ENCODE results near the gene POFUT2.

Gene POFUT2

DNA sequence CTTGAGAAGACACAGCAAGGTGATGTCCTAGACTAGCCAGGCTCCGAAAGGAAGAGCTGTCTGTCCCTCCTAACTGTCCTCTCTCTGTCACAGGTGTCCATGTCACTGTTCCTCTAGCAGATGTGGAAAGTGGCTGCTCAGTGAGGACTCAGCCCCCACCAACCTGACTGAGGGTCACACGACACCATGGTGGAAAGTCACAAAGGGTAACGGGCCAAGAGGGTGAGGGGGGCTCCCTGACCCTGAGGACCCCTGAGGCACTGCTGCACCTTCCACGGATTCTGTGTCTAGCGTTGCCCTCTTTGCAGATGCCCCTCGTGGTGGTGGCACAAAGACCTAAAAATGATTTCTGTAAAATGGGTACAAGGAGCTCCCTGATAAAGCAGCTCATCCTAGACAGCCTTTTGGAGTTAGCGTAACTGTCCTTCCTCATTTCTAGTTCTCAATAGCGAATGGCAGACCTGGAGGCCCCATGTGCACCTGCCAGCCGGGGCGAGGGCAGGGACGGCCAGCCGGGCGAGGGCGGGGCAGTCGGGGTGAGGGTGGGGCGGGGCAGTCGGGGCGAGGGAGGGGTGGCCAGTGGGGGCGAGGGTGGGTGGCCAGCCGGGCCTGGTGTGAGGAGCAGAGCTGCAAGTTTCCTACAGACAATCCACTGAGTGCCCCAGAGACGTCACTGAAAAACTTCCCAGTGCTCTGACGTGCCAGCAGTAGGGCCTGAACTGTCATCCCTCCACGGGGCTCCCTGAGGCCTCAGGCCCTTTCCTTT lies 23.4 kb downstream of the POFUT2 start:
- no peak for DNase-seq (ENCODE audit: low read depth in 1 of 2, low spot score in 1 of 2)

DNA sequence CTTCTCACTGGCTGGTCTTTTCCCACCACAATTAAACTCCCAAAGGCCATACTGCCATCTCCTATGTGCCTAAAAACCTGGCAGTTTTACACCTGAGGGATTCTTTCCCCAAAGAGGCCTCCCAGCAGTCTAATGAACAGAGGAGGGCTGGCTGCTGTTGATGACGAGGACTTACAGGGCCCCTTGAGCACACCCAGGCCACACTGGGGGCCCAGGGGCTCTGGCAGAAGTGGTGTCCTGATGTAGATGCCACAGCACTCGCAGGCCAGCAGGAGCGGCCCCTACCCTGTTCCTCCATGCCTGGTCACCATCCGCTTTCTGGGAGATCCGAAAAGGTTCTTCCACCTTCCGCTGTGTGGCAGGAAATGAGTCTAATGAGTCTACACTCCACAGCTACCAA lies 24.2 kb downstream of the POFUT2 start:
- DNase-seq (ENCODE audit: low read depth in 1 of 2, low spot score in 1 of 2): no peak

DNA sequence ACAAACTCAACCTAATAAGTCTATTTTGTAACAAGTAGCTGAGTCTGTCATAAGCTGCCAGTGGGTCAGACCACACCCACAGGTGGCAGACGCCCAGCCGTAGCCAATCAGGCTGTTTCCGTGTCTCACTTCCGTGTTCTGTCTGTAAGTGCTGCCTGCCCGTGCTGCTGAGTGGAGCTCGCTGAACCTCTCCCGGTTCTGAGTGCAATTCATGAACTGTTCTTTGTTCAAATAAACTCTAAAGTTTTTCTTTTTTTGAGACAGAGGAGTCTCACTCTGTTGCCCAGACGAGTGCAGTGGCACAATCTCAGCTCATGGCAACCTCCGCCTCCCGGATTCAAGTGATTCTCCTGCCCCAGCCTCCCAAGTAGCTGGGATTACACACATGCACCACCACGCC lies 25.1 kb downstream of the POFUT2 start:
- DNase-seq (ENCODE audit: low read depth in 1 of 2, low spot score in 1 of 2): no peak

DNA sequence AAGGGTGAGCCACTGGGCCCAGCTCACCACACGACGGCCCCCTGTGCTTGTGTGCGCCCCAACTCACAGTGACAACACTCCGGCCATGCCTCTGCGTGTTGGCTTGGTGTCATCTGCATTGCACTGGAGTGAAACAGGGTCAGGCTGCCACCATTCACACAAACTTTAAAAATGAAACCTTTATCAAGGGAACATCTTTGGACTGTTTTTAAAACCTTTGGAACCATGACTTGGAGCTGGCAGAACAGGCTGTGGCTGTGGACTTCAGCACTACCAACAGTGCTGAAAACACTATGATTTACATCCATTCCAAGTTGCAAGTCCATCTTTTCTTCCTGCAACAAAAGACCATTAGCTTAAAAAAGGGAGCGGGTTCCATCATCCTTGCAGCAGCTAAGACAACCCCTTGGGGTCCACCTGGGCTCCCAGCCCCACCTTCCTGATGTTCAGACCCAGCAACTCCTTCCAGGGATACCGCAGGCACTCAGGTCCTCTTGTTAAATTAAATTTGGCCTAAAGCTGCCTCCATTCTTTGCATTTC lies 25.6 kb downstream of the POFUT2 start:
- no peak for DNase-seq (ENCODE audit: low read depth in 1 of 2, low spot score in 1 of 2)

DNA sequence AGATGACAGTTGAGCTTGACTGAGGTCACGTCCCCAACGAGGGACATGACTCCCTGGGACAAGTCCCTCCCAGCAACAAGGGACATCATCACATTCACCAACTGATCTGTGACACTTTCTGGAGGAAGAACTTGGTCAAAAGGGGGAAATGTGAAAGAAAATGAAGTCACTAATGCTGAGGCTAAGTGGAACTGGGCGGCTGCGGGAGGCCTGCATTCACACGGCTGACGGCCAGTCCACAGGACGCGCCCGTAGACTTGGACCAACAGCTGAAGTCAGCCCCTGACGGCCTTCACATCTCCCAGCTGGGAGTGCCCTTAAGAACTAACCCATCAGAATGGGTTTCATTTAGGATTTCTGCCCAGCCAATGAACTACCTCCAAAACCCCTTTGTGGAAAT lies 26.6 kb downstream of the POFUT2 start:
- no peak for DNase-seq (ENCODE audit: low read depth in 1 of 2, low spot score in 1 of 2)

DNA sequence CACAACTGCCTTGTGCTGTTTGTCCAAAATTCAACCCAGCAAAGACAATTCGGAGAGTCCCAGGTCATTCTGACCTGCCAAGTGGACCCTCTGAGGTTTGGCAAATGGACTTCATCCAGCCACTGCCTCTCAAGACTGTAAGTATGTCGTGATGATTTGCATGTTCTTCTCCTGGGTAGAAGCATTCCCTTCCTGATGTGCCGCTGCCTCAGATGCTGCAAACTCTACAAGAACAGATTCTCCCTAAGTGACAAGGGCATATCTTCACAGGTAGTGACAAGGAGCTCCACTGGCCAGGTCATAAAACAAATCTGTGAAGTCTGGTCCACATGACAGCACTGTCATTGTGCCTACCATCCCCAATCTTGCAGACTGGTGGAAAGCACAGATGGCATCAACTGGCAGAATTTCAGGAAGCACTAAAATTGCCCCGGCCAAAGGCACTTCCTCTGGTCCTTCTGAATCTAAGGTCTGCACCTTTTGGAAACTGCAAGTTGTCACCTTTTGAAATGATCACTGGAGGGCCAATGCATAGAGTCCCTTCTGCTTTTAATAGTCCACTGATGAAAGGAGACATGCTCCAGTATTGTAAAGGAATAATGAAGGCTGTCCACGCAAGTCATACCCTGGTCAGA lies 27.4 kb downstream of the POFUT2 start:
- no peak for DNase-seq (ENCODE audit: low read depth in 1 of 2, low spot score in 1 of 2)

DNA sequence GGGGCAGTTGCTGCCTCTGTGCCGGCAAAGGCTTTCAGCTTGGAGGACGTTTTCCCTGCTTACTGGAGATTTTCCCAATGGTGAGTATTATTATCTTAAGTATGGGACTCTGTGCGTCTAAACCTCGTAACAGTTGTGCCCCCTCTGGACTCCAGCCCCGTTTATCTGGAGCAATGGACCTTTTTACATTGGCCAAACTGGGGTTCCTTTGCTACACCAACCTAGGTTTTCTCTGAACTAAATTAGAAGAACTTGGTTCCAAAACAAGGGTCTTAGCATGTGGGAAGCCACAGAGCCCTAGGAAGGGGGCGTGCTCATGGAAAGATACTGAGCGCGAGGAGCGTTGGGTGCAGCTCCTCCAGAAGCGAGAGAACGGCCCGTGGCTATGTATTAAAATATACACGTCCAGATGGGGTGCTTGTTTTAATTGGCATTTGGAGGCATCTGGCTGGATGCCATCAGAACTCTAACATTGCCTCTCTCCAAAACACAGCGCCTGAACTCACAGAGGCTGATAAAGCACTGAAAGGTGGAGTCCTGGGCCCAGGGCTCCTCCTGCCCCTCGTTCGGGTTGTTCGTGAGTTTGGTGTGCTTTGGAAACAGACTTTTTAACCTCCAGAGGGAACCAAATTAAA lies 28.4 kb downstream of the POFUT2 start:
- DNase-seq (ENCODE audit: low read depth in 1 of 2, low spot score in 1 of 2): no peak

DNA sequence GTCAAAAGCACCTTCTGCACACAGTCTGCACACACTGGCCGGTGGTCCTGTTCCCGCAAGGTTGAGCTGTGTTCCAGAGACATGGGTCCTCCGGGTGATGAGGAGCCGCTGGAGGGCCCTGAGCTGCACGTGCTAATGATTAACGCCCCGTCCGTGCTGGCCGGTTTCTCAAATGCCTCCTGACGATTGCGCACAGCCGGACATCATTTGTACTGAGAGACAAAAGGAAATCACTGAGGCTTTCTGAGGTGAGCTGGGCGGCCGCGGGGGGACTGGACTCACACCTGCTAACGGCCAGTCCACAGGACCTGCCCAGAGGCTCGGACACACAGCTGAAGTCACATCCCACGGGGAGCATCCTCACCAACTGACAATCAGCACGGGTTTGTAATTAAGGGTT lies 29.2 kb downstream of the POFUT2 start:
- DNase-seq (ENCODE audit: low read depth in 1 of 2, low spot score in 1 of 2): no peak

DNA sequence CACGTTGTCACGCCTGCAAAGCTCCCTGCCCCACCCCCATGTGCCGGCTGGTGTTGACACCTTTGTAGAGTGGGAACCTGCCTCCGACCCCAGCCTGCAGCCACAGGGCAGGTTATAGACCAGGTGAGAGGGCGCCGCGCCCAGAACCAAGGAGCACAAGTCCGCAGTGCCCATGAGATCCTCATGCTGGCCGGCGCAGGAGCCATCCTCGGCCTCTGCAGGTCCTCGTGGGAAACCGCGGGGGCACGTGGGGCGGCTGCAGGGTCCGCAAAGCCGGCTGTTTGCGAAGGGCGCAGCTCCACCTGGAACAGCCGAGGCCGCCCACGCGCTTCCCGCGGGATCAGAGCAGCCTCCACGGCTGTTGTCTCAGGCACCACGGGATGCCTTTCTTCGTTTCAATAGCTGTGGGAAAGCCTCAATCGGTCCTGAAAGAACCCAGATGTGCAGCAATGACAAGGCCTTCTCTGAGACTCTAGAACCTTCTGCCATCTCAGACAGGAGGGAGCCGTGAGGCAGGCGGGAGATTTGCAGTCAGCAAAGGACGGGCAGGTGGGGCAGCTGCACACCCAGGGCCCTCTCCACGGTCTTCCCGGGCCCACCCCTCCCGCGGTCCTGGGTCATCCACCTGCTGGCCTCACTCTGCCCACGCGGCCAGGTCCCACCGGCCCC lies 29.9 kb downstream of the POFUT2 start:
- DNase-seq (ENCODE audit: low read depth in 1 of 2, low spot score in 1 of 2): no peak

DNA sequence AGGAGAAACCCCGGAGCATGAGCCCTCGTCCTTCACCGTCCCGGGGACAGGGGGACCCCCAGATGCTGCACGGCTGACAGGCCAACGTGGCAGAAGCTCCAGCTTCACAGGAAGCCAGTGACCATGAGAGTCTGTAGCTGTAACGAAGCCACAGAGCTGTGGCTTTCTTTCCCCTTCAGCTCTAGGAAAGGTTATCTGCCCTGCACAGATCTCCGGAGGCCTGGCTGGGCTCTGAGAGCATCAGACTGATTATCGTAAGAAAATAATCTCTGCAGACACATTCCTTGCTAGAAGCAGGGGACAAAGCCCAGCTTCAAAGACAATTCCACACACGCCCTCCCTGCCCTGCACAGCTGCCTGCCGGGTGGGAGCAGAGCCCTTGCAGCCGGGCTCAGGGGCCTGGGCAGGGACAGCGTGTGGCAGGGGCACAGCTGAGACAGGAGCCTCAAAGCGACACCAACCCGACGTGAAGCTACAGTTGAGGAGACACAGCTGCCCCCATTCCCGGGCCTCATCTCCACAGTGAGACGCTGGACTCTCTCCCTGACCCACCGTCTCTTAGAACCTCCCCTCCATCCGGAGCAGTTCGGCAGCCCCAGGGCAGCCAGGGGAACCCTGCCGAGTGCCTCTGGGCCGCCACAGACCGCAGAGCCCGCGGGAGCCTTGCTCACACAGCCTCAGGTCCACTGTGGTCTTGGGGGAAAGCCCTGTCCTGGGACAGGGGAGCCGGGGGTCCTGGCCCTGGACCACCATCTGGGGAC lies 30.6 kb downstream of the POFUT2 start:
- DNase-seq (ENCODE audit: low read depth in 1 of 2, low spot score in 1 of 2): no peak

DNA sequence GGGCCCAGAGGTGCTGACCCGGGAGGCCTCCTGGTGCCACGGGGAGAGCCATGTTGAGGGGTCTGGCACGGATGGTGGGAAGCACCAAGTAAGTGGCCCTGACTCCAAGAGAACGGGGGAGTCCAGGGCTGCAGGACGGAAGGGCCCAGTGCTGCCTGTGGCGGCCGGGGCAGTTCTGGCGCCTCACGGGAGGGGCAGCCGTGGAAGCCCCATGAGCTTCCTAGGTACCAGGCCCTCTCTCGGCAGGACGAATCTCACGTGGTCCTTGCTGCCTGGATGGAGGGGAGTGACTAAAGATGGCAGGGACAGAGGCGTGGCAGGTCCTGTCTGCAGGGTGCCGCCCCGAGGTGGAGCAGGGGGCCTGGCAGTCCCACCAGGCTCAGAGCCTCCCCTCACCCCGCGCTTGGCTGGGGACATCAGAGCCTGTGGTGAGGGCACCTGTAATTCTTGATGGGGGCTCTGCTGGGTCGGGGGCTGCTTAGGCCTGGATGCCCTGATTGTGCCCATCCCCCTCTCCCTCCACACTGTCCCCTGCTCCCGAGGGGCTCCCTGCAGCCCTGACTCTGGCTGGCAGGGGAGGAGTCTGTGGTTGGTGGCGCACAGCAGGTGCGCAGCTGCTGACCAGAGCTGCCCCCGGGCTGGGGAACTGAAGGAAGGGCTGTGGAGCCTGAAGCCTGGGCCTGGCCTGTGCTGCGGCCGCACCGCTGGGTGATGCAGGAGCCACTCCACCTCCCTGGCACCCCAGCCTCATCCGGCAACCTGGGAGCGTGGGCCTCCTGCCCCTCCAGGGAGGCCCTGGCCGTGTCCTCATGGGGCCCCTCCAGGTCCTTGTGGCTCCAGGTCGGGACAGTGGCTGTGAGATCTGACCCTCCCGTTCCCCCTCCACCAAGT lies 31.4 kb downstream of the POFUT2 start:
- no peak for DNase-seq (ENCODE audit: low read depth in 1 of 2, low spot score in 1 of 2)

DNA sequence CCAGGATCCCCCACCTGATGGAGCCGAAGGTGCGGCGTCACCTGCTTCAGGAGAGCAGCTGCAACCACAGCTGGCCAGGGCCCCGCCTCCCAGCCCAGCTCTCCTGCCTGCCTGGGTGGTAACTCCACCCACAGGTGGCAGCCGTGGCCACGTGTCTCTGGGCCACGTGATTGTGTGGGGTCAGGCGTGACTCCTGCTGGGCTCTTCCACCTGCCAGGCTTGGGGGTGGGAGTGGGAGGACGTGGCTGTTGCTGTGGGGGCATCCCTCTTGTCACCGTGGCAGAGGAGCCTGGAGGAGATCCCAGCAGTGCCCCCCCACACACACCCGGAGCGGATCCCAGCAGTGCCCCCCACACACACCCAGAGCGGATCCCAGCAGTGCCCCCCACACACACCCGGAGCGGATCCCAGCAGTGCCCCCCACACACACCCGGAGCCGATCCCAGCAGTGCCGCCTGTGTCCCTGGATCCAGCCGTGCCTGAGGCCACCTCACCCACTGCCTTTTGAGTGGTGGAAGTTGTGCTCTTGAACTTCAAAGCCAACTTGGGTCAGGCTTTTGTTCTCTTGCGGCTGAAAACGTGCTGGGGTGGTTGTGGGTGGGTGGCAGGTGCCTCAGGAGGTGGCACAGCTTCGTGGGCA lies 32.2 kb downstream of the POFUT2 start:
- no peak for DNase-seq (ENCODE audit: low read depth in 1 of 2, low spot score in 1 of 2)

DNA sequence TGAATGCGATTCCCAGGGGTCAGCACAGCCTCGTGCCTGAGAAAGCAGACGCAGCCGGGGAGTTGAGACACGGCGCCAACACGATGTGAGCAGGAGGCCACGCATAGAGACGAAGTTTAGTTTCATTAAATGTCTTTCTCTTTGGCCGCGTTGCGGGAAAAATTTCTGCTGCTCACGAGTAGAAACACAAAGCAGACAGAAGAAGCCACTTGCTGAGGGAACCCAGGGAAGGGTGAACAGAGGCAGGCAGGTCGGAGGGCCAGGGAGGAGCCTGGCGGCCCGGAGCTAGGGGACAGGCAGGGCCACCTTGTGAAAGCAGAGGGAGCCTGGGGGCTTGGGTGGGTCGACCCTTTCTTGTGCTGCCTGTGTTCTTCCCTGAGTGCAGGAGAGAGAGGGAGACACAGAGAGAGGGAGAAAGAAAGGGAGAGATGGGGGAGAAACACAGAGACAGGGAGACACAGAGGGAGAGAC lies 33.2 kb downstream of the POFUT2 start:
- DNase-seq (ENCODE audit: low read depth in 1 of 2, low spot score in 1 of 2): no peak

DNA sequence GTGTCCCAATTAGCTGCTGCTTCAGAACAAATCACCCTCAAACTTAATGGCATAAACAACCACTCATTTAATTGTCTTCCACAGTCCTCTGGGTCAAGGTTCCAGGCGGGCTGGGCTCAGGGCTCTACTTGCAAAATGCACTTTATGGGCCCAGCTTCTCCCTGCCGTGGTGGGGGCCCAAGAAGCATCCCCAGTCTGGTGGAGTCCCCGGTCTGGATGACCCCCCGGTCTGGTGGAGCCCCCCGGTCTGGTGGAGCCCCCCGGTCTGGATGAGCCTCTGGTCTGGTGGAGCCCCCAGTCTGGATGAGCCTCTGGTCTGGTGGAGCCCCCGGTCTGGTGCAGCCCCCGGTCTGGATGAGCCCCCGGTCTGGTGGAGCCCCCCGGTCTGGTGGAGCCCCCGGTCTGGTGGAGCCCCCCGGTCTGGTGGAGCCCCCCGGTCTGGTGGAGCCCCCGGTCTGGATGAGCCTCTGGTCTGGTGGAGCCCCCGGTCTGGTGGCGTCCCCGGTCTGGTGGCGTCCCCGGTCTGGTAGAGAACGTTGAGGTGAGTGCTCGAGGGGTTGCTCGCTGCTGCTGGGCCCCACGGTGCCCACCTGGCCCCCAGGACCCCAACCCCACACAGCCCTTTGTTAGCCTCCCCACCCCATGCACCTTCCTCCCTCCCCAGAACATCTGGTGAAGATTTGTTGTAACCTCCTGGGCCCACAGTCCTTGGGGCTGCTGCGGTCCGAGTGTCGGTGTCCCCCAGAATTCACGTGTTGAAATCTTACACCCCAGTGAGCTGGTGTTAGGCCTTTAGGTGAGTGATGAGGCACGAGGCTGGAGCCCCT lies 33.8 kb downstream of the POFUT2 start:
- DNase-seq (ENCODE audit: low read depth in 1 of 2, low spot score in 1 of 2): no peak

DNA sequence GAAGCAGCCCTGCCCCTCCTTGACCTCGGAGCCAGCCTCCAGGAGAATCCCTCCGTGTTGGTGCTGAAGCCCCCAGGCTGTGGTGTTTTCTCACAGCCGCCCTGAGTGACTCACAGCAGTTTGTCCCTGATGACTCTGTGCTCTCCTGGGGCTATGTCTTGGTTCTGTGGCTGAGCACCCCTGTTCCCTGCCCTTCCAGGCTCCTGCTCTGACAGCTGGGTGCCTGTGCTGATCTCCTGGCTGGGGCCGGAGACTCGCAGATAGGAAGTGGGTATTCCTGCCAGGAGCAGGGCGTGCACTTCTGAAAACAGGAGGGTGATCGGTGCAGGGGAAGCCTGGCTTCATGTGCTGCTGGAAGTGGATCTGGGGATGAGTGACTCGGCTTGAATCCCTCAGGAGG lies 34.5 kb downstream of the POFUT2 start:
- DNase-seq (ENCODE audit: low read depth in 1 of 2, low spot score in 1 of 2): no peak

DNA sequence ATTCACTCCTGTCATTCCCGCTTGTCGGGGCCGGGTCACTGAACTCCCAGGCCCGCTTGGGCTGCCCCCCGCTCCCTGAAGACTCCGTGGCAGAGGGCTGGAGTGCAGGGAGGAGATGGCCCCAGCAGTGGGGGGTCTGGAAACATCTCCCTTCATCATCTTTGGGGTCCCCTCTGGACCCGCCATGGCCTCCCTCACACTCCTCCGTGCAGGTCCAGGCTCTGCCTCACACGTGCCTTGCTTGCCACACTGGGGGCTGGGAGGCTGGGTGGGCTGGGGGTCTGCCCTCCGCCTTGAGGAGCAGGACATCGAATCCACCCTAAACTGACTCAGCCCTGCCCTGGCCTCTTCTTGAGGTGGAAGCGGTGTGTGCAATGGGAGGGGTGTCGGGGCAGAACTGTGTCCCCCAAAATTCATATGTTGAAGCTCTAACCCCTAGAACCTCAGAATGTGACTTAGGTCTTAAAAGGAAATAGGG lies 35.2 kb downstream of the POFUT2 start:
- no peak for DNase-seq (ENCODE audit: low read depth in 1 of 2, low spot score in 1 of 2)

DNA sequence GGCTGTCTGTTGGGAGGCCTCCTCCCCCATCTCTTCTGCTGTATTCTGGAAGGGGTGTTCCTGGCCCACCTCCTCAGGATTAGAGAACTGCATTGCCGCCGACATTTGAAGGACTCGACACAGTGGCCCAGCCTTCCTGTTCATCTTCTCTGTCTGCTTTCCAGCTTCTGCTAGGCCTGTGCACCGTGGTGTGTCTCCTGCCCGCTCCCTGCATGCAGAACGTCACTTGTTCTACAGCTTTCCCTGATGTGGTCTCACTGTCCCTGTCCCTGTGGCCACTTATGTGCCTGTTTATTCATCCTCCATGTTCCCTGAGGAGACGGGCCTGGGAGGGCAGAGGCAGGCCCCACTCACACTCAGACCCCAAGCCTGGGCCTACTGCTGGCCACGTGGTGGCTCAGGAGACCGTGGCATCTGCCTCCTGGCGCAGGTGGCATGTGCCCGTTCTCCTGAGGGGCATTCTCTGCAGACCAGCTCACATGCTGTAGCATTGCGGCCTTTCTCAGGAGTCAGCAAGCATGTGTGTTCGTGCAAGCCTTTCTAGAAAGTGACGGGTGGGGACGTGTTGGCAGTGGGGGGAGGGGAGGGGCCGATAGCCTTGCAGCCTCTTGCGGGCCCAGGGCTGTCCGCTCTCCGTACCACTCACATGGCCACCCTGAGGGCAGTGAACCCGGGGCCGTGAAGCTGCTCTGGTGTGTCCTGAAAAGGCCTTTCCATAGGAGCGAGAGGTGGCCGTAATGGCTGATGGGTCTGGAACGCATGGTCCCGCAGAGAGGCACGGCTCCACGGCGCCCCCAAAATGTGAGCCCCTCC lies 35.9 kb downstream of the POFUT2 start:
- DNase-seq (ENCODE audit: low read depth in 1 of 2, low spot score in 1 of 2): no peak
